ENCODE data around the gene SLC37A1. TPM values are rescaled to one million over a fixed set of nuclear protein-coding genes. Genes with fewer than 3 reads are reported as not detected.

The SLC37A1 gene
- total and polyA plus RNA-seq, 2 of the 13 experiments (the other 11 are each of a cell fraction or from before 2014, with no cell fraction given): 0.22 to 0.40 TPM

- FAIRE-seq: no peak
- in situ Hi-C loops (cut with HindIII; ENCODE audit: extremely low pct_ligation_motif_present, low pct_unique_long_range_greater_than_20kb): no loop called here
These were observed 93.5 kb downstream of the SLC37A1 start for GRCh38 chr21:42607102-42607501.

DNA sequence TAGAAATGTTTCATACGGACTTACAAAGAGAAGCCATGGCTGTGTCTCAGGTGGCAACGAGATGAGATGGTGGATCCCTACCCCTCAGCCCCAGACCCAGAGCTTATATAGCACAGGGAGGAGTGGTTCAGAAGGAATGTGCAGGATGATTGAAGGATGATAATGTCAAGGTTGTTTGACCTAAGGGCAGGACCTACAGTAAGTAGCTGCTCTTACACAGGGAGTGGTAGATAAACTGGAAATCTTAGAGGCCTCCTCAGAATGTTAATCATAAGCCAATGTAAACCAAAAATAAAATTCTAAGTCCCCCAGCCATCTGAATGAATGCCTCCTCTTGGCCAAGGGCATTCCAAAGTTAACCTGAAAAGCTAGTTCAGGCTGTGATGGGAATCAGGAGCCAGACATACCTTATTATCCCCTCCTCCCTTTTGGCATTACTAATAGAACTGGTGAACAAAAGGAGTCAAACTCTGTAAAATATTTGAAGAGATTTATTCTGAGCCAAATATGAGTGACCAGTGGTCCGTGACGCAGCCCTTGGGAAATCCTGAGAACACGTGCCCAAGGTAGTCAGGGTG, 94.0 kb downstream of the SLC37A1 start:
- DNase-seq (ENCODE audit: low spot score): no peak
- in situ Hi-C loops (cut with HindIII; ENCODE audit: extremely low pct_ligation_motif_present, low pct_unique_long_range_greater_than_20kb): no loop called here
- H4K20me1 ChIP-seq (ENCODE audit: insufficient read depth, low read length): no peaks in the 10 kb centered on the region

More at GRCh38 chr21:42607102-42607501, 93.5 kb downstream of the SLC37A1 start:
- no peak for DNase-seq (ENCODE audit: low spot score)
- Histone ChIP-seq H3K27me3 (ENCODE audit: control insufficient read depth in 1 of 2, insufficient read depth in 2 of 2, low read length in 2 of 2) (peaks cover 0 to 11% of the 10 kb centered on the region in 2 experiments; a peak in 2 of 5 replicates), H3K4me3 (replicated peaks in 1 of 3; ENCODE audit: insufficient read depth in 1 of 3, low read depth in 2 of 3, low read length in 3 of 3) (no peak overlapping the region), H3K27ac (ENCODE audit: extremely low read length, insufficient read depth, low read length) (no peak overlapping the region), H3K4me2 (ENCODE audit: low read depth, low read length) (no peak overlapping the region), H3K36me3 (replicated peaks in 1 of 2; ENCODE audit: control insufficient read depth in 1 of 2, insufficient read depth in 2 of 2, low read length in 2 of 2) (no peaks in the 10 kb centered on the region), H3K79me2 (ENCODE audit: insufficient read depth, low read length) (no peaks in the 10 kb centered on the region), H3K9me3 (ENCODE audit: low read length) (no peaks in the 10 kb centered on the region), H2AFZ (ENCODE audit: low read length) (no peak overlapping the region), H3K9ac (ENCODE audit: insufficient read depth, low read depth, low read length) (no peak overlapping the region), H4K20me1 (ENCODE audit: insufficient read depth, low read length) (no peaks in the 10 kb centered on the region), H3K4me1 (ENCODE audit: insufficient read depth, low read length) (no peaks in the 10 kb centered on the region)
- no peak for ATAC-seq
- intact Hi-C loops (cut with micrococcal nuclease; ENCODE audit: unreplicated experiment): no loop called here
- 50% methylated on average over 1 of the region's 4 CpGs for WGBS (ENCODE audit: low lambda C conversion rate)
- ChIA-PET CTCF (ENCODE audit: low intra/inter-chr PET ratio, low total read pairs) (no interaction called here), POLR2A (no interaction called here)
- TF ChIP-seq FOXJ3 (CRISPR knock-in tag; IDR thresholded peaks at IDR 0.05; ENCODE audit: borderline replicate concordance) (no peak), MNT (IDR thresholded peaks at IDR 0.05) (peak; percentile 35; the same call in 1 of the 2 replicates)
- BruUV-seq (replicated peaks): no TSS peak

More for the DNA sequence above, 94.0 kb downstream of the SLC37A1 start:
- ATAC-seq: no peak
- WGBS (ENCODE audit: low lambda C conversion rate): 59% methylated on average over 5 of the region's 5 CpGs
- Histone ChIP-seq H3K4me2 (ENCODE audit: low read depth, low read length) (no peak overlapping the region), H3K79me2 (ENCODE audit: insufficient read depth, low read length) (no peaks in the 10 kb centered on the region), H3K36me3 (replicated peaks in 1 of 2; ENCODE audit: control insufficient read depth in 1 of 2, insufficient read depth in 2 of 2, low read length in 2 of 2) (no peaks in the 10 kb centered on the region), H3K9ac (ENCODE audit: insufficient read depth, low read depth, low read length) (no peak overlapping the region), H2AFZ (ENCODE audit: low read length) (no peak overlapping the region), H3K4me1 (ENCODE audit: insufficient read depth, low read length) (no peaks in the 10 kb centered on the region), H3K4me3 (replicated peaks in 1 of 3; ENCODE audit: insufficient read depth in 1 of 3, low read depth in 2 of 3, low read length in 3 of 3) (no peak overlapping the region), H3K27me3 (ENCODE audit: control insufficient read depth in 1 of 2, insufficient read depth in 2 of 2, low read length in 2 of 2) (peaks cover 0 to 11% of the 10 kb centered on the region in 2 experiments; a peak in 2 of 5 replicates), H3K27ac (ENCODE audit: extremely low read length, insufficient read depth, low read length) (no peak overlapping the region), H3K9me3 (ENCODE audit: low read length) (no peaks in the 10 kb centered on the region)
- TF ChIP-seq, protein P1, sequence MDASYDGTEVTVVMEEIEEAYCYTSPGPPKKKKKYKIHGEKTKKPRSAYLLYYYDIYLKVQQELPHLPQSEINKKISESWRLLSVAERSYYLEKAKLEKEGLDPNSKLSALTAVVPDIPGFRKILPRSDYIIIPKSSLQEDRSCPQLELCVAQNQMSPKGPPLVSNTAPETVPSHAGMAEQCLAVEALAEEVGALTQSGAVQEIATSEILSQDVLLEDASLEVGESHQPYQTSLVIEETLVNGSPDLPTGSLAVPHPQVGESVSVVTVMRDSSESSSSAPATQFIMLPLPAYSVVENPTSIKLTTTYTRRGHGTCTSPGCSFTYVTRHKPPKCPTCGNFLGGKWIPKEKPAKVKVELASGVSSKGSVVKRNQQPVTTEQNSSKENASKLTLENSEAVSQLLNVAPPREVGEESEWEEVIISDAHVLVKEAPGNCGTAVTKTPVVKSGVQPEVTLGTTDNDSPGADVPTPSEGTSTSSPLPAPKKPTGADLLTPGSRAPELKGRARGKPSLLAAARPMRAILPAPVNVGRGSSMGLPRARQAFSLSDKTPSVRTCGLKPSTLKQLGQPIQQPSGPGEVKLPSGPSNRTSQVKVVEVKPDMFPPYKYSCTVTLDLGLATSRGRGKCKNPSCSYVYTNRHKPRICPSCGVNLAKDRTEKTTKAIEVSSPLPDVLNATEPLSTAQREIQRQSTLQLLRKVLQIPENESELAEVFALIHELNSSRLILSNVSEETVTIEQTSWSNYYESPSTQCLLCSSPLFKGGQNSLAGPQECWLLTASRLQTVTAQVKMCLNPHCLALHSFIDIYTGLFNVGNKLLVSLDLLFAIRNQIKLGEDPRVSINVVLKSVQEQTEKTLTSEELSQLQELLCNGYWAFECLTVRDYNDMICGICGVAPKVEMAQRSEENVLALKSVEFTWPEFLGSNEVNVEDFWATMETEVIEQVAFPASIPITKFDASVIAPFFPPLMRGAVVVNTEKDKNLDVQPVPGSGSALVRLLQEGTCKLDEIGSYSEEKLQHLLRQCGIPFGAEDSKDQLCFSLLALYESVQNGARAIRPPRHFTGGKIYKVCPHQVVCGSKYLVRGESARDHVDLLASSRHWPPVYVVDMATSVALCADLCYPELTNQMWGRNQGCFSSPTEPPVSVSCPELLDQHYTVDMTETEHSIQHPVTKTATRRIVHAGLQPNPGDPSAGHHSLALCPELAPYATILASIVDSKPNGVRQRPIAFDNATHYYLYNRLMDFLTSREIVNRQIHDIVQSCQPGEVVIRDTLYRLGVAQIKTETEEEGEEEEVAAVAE (CRISPR knock-in tag; IDR thresholded peaks at IDR 0.05; ENCODE audit: borderline replicate concordance): no peak
- BruUV-seq (replicated peaks): no TSS peak
- FAIRE-seq: no peak
- ChIA-PET CTCF (ENCODE audit: low intra/inter-chr PET ratio, low total read pairs) (no interaction called here), POLR2A (no interaction called here)
- intact Hi-C loops (cut with micrococcal nuclease; ENCODE audit: unreplicated experiment): no loop called here

Measured in HepG2 (cell line).